BJ (cell line): Measurements from ENCODE around the gene HSPA5. TPM values are rescaled to one million over a fixed set of nuclear protein-coding genes. Genes with fewer than 3 reads are reported as not detected.
"Not testable (repeated sequence)": the region's sequence is repeated elsewhere in the genome, so short reads cannot be mapped to it uniquely, and the experiment has no call there.

Source experiments
- CTCF ChIA-PET: fragments of 350-600 bp; formaldehyde crosslinking; extraction: SDS; loops from one replicate; lab custom pipeline; 2021; ENCODE audit warnings: antibody characterized with exemption, inconsistent platforms; lab: Yijun Ruan, JAX
- POLR2A ChIA-PET: fragments of 300-600 bp; sonication (Branson Sonifier 250); formaldehyde crosslinking; extraction: SDS; loops from one replicate; lab custom pipeline; 2021; ENCODE audit warnings: antibody characterized with exemption; lab: Charles Lee
- DNase-seq: peaks from one replicate; pipeline ENCODE4 v3.0.0-alpha.2; 2011; ENCODE audit warnings: low read depth
- H3K27me3 ChIP-seq: 2 replicates; pipeline ENCODE4 v1.6.0; 2011; ENCODE audit warnings: low read length; ENCODE audit not compliant: control insufficient read depth, insufficient read depth
- H3K36me3 ChIP-seq: 2 replicates; pipeline ENCODE4 v1.5.1; 2011; ENCODE audit warnings: low read length; ENCODE audit not compliant: control insufficient read depth, insufficient read depth
- H3K4me3 ChIP-seq: 2 replicates; pipeline ENCODE4 v1.5.1; 2011; ENCODE audit warnings: low read depth, mild to moderate bottlenecking, control low read depth, low read length
- CTCF ChIP-seq: IDR thresholded peaks from 2 replicates; pipeline ENCODE4 v1.5.1; 2011; ENCODE audit warnings: low read depth, mild to moderate bottlenecking, control low read depth, inconsistent platforms, low read length, moderate library complexity; ENCODE audit not compliant: insufficient read depth
- polyA plus RNA-seq: library from polyadenylated mRNA; depleted of rRNA; stranded (reverse); fragments of >200 nt; gene quantifications from 2 replicates; pipeline ENCODE4 v1.2.3, GENCODE V29; 2011

HSPA5 gene
- polyA plus RNA-seq, 1 experiment, result 215 TPM

- DNase-seq, result no peak
- no peak overlapping the region for H3K4me3 ChIP-seq
- H3K36me3 ChIP-seq, result peaks cover 9% of the 10 kb centered on the region
- no peaks in the 10 kb centered on the region for H3K27me3 ChIP-seq
- no peak for TF ChIP-seq CTCF
- CTCF ChIA-PET, result interaction anchor here (0.9 to 1.6 kb wide), 2 partner anchors 18 to 26 kb away, joined by 3 read pairs; no protein-coding TSS in a partner anchor
- POLR2A ChIA-PET, result no interaction called here
These were observed 38.1 kb downstream of the HSPA5 start for GRCh38 chr9:125202846-125203618.

GRCh38 chr9:125200216-125201047 is 40.7 kb downstream of the HSPA5 start, which contains the start of gene RABEPK:
TSS of gene RABEPK (plus strand) at chr9:125200542. CDS start at chr9:125203014, 2,472 bp downstream.
- no peak for TF ChIP-seq CTCF
- POLR2A ChIA-PET, result interaction anchor here (0.6 kb wide), 1 partner anchor 10 kb away, joined by 4 read pairs; no protein-coding TSS in a partner anchor
- Histone ChIP-seq H3K4me3 (peak within 1 kb of the TSS; percentile 78), H3K27me3 (no peaks in the 10 kb centered on the region), H3K36me3 (peaks cover 4% of the 10 kb centered on the region)
- peak; percentile 87 for DNase-seq
- CTCF ChIA-PET, result interaction anchor here (0.8 to 1.4 kb wide), 3 partner anchors 10 to 14 kb away, joined by 3 read pairs; no protein-coding TSS in a partner anchor

GRCh38 chr9:125195591-125195990 is 45.6 kb downstream of the HSPA5 start:
- DNase-seq, H3K36me3 ChIP-seq, H3K27me3 ChIP-seq, H3K4me3 ChIP-seq, POLR2A ChIA-PET, CTCF ChIA-PET: not testable (repeated sequence)

- H3K27me3 ChIP-seq, CTCF ChIA-PET, DNase-seq, H3K4me3 ChIP-seq, H3K36me3 ChIP-seq, POLR2A ChIA-PET: not testable (repeated sequence)
These were observed 46.7 kb downstream of the HSPA5 start for GRCh38 chr9:125194466-125194865.

GRCh38 chr9:125190361-125190801 is 50.8 kb downstream of the HSPA5 start:
- CTCF ChIA-PET, result interaction anchor here (0.8 kb wide), 1 partner anchor 9 kb away, joined by 3 read pairs; no protein-coding TSS in a partner anchor
- Histone ChIP-seq H3K36me3 (no peaks in the 10 kb centered on the region), H3K4me3 (peak overlapping the region; percentile 100), H3K27me3 (no peaks in the 10 kb centered on the region; the same call in 1 of the 2 replicates)
- TF ChIP-seq CTCF, result no peak
- DNase-seq, result no peak
- POLR2A ChIA-PET, result interaction anchor here (0.6 kb wide), 1 partner anchor 10 kb away, joined by 4 read pairs; the partner anchor contains the start of gene RABEPK
